Omental fat pad (tissue), 4 donors: ENCODE data around the gene RASA4. TPM values are rescaled to one million over a fixed set of nuclear protein-coding genes. Genes with fewer than 3 reads are reported as not detected.
"Not testable (repeated sequence)": the region's sequence is repeated elsewhere in the genome, so short reads cannot be mapped to it uniquely, and the experiment has no call there.

Experiments used
- ATAC-seq: fragments of 150-250 bp; one replicate; pipeline ENCODE4 v1.9.1; 2016; ENCODE audit warnings: mild to moderate bottlenecking, moderate library complexity; ENCODE audit not compliant: low FRiP score
- DNase-seq: peaks from one replicate; pipeline ENCODE4 v3.0.0-alpha.2; 2019; ENCODE audit warnings: low spot score
- total RNA-seq, 4 donors: library from RNA; depleted of rRNA; stranded (reverse); fragments of >200 nt; gene quantifications; one replicate each; pipeline ENCODE4 v1.1.0, GENCODE V29; 2016

The RASA4 gene
- total RNA-seq, 4 donors from 2014 or later = 13.9 to 56.0 (median 25.5) TPM

DNA sequence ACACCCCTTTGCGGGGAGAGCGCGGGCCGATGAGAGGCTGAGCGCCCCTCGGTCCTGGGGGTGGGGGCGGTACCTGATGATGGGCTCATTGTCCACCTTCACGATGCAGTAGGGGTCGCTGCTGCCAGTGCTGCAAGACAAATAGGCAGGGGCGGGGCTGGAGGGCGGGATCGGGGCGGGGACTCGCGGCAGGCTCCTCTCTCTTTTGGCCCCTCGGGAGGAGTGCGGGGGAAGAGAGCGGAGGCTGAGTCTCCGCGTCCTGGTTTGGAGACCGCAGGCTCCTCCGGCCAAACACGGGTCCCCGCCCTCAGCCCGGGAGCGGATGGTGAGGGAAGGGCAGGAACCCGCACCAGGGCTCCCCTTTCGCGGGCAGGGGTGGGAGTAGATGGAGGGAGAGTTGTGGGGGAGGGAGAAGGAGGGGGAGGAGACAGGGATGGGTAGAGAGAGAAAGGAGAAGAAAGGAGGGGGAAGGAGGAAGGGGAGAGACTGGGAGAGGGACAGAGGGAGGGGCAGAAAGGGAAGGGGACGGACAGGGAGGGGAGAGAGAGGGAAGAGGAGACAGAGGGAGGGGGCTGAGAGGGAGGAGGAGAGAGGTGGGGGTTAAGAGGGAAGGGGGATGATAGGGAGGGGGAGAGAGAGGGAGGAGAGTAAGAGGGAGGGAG, 5.4 kb downstream of the RASA4 start:
- ATAC-seq = peak; percentile 73
- DNase-seq = not testable (repeated sequence)

DNA sequence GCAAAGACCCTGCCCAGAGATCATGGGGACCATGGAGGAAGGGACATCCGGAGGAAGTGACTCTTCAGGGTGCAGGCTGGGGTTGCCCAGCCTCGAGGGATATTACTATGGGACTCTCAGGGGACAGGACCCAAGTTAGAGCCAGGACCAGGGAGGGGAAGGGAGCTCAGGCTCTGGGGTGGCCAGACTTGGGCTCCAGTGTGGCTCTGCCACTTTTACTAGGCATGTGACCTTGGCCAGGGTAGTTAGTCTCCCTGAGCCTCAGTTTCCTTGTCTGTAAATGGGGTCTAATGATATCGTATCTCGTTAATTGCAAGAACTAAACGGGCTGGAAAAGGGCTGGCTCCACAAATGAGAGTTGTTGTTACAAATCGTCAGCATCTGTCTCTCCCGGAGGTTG, 6.1 kb downstream of the RASA4 start:
- not testable (repeated sequence) for ATAC-seq

DNA sequence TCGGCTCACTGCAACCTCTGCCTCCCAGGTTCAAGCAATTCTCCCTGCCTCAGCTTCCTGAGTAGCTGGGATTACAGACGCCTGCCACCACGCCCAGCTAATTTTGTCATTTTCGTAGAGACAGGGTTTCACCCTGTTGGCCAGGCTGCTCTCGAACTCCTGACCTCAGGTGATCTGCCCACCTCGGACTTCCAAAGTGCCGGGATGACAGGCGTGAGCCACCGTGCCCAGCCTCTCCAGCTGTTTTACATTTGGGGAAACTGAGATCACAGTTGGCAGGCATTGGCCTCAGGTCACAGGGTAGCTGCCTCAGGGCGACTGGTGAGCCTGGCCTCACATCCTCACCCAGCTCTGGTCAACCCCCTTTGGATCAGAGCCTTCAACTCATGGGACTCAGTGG, 6.8 kb downstream of the RASA4 start:
- DNase-seq, ATAC-seq: not testable (repeated sequence)

More for the DNA sequence above, 6.1 kb downstream of the RASA4 start:
- DNase-seq = not testable (repeated sequence)

DNA sequence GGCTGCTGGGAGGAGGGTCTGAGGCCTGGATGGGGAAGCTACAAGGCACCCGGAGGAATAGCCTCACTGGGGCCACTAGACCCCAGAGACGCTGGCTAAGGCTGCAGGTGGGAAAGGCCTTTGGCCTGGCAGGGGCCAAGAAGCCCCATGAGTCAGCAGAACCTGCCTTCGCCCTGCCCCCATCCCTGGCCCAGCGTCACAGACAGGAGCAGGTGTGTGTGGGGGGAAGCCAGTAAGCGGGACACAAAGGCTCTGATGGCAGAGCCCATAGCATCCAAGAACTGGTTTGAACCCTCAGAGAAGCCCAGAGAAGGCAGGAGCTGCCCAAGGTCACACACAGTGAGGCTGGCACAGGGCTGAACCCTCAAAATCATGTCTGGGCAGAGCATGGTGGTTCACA, 9.7 kb downstream of the RASA4 start:
- not testable (repeated sequence) for DNase-seq, ATAC-seq

GRCh38 chr7:102604431-102605145, 12.0 kb downstream of the RASA4 start:
- ATAC-seq = peak; percentile 67
- DNase-seq = not testable (repeated sequence)

DNA sequence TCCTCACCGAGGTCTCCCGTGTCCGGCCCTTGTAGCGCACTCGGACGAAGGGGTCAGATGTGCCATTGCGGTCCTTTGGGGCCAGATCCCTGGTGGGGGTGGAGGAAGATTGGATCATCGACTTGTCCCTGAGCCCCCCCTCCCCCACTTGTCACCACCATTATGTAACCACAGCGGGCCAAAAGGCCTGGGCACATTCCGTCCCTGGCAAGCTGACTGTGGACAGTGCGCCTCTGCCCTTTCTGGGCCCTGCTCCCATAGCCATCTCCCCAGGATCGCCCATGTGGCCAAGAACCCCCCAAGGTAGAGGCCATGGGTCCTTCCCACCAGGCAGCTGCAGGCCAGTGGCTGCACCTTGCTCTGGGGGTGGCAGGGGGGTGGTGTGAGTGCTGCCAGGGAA, 14.2 kb downstream of the RASA4 start:
- DNase-seq, ATAC-seq: not testable (repeated sequence)

GRCh38 chr7:102599699-102600098, 16.9 kb downstream of the RASA4 start:
- not testable (repeated sequence) for DNase-seq, ATAC-seq

- DNase-seq, ATAC-seq: not testable (repeated sequence)
These were observed 20.5 kb downstream of the RASA4 start for GRCh38 chr7:102596036-102596435.

DNA sequence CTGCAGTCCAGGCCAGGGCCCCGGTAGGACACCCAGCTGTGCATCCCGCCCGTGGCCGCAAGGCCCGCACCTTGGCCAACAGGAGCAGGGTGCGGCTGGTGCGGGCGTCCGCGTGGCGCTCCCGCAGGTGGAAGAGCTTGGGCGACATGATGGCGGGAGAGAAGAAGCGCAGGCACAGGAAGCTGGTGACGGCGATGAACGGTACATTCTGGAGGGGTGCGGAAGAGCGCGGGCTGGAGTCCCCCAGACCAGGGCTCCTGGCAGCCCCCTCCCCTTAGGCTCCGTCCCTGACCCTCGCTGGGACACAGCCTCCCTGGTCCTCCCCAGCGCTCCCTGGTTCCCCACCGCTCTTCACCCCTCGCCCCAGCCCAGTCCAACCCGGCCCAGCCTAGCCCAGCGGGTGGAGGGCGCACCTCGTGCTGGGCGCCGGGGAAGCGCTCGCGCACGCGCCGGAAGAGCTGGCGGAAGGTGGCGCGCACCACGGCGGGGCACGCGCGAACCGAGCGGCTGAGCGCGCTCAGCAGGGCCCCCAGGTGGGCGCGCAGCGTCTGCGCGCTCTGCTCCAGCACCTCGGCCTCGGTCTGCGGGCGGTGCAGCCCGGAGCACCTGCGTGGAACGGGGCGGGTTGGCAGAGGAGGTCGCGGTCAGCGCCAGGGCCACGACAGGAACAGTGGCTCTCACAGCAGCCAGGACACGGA, 22.8 kb downstream of the RASA4 start:
- not testable (repeated sequence) for DNase-seq, ATAC-seq

GRCh38 chr7:102592477-102593019, 24.0 kb downstream of the RASA4 start:
- not testable (repeated sequence) for DNase-seq

DNA sequence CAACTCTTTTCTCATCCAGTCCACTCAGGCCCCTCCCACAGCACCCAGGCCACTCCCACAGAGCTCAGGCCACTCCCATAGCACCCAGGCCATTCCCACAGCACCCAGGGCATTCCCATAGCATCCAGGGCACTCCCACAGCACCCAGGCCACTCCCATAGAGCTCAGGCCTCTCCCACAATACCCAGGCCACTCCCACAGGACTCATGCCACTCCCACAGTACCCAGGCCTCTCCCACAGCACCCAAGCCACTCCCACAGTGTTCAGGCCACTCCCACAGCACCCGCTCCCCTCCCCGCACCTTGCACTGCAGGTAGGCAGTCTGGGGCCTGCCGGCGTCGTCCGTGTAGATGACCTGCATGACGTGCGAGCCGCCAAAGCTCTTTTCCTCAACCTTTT, 26.7 kb downstream of the RASA4 start:
- ATAC-seq, DNase-seq: not testable (repeated sequence)

More at GRCh38 chr7:102592477-102593019, 24.0 kb downstream of the RASA4 start:
- ATAC-seq = peak; percentile 94

- ATAC-seq = peak; percentile 45
- not testable (repeated sequence) for DNase-seq
These were observed 33.1 kb downstream of the RASA4 start for GRCh38 chr7:102583495-102583894.

GRCh38 chr7:102581722-102582121, 34.8 kb downstream of the RASA4 start:
- not testable (repeated sequence) for ATAC-seq, DNase-seq

- peak; percentile 16 for ATAC-seq
- DNase-seq = not testable (repeated sequence)
These were observed 38.1 kb downstream of the RASA4 start for GRCh38 chr7:102578486-102578885.

- not testable (repeated sequence) for DNase-seq, ATAC-seq
These were observed 39.0 kb downstream of the RASA4 start for GRCh38 chr7:102577315-102578240.

GRCh38 chr7:102576363-102576762, 40.2 kb downstream of the RASA4 start:
- not testable (repeated sequence) for ATAC-seq, DNase-seq

GRCh38 chr7:102574607-102575006, 41.9 kb downstream of the RASA4 start:
- not testable (repeated sequence) for ATAC-seq, DNase-seq
